DND-41 (cell line): ENCODE results near the gene HDAC4.

Experiments
- ATAC-seq: fragments of 200-7000 bp; cut with Tn5 transposase; 3 replicates; pipeline ENCODE4 v1.9.1; 2021; ENCODE audit warnings: low read depth; ENCODE audit not compliant: insufficient read depth
- DNase-seq: peaks from one replicate; pipeline ENCODE4 v3.0.0-alpha.2; 2020
- H2AFZ ChIP-seq: 2 replicates; pipeline ENCODE4 v1.6.0; 2012; ENCODE audit warnings: low read depth, low read length
- H3K27ac ChIP-seq: 2 replicates; pipeline ENCODE4 v1.5.1; 2012; ENCODE audit warnings: low read length, inconsistent platforms
- H3K27me3 ChIP-seq: fragments of 200-600 bp; sonication (generic); 2 replicates; pipeline ENCODE4 v1.6.0; 2012; ENCODE audit warnings: low read length, mild to moderate bottlenecking, inconsistent platforms; ENCODE audit not compliant: insufficient read depth, poor library complexity
- H3K36me3 ChIP-seq: 2 replicates; pipeline ENCODE4 v1.5.1; 2012; ENCODE audit warnings: low read length, inconsistent platforms; ENCODE audit not compliant: insufficient read depth
- H3K4me1 ChIP-seq: 2 replicates; pipeline ENCODE4 v1.5.1; 2012; ENCODE audit warnings: mild to moderate bottlenecking, low read length; ENCODE audit not compliant: insufficient read depth
- H3K4me2 ChIP-seq: 2 replicates; pipeline ENCODE4 v1.6.0; 2012; ENCODE audit warnings: mild to moderate bottlenecking, moderate library complexity, low read length, inconsistent platforms; ENCODE audit not compliant: insufficient read depth
- H3K4me3 ChIP-seq, 2 experiments: fragments of 200-600 bp in 1 of 2; shearing (Covaris generic) in 1 of 2; 2 replicates each; pipeline ENCODE4 v1.5.1; 2012 to 2016; ENCODE audit warnings: inconsistent platforms in 2 of 2, low read length in 2 of 2, mild to moderate bottlenecking in 2 of 2, low read depth in 1 of 2, moderate library complexity in 1 of 2
- H3K79me2 ChIP-seq: 2 replicates; pipeline ENCODE4 v1.6.0; 2012; ENCODE audit warnings: low read length, inconsistent platforms; ENCODE audit not compliant: insufficient read depth
- H3K9ac ChIP-seq: 2 replicates; pipeline ENCODE4 v1.6.0; 2012; ENCODE audit warnings: low read depth, mild to moderate bottlenecking, inconsistent platforms, low read length, moderate library complexity
- H3K9me3 ChIP-seq: 2 replicates; pipeline ENCODE4 v1.5.1; 2012; ENCODE audit warnings: low read length, moderate library complexity, mild to moderate bottlenecking, inconsistent platforms; ENCODE audit not compliant: insufficient read depth, severe bottlenecking
- H4K20me1 ChIP-seq: 2 replicates; pipeline ENCODE4 v1.6.0; 2012; ENCODE audit warnings: low read length; ENCODE audit not compliant: insufficient read depth
- CTCF ChIP-seq: IDR thresholded peaks from 2 replicates; pipeline ENCODE4 v1.5.1; 2012; ENCODE audit warnings: borderline replicate concordance, low read length, moderate library complexity, mild to moderate bottlenecking; ENCODE audit not compliant: poor library complexity, severe bottlenecking; ENCODE audit errors: extremely low read depth
- EZH2 ChIP-seq: IDR thresholded peaks from 3 replicates; pipeline ENCODE4 v1.6.1; 2012; ENCODE audit warnings: borderline replicate concordance, low read depth, mild to moderate bottlenecking, moderate library complexity, low read length, inconsistent platforms; ENCODE audit not compliant: severe bottlenecking

Gene HDAC4

GRCh38 chr2:239261356-239261755, 139.5 kb downstream of the HDAC4 start:
- peaks cover 99% of the 10 kb centered on the region for H4K20me1 ChIP-seq
- DNase-seq, result no peak
- H3K27me3 ChIP-seq, result no peaks in the 10 kb centered on the region
- peaks cover 100% of the 10 kb centered on the region for H3K79me2 ChIP-seq
- TF ChIP-seq EZH2 (no peak), CTCF (no peak)
- no peak overlapping the region for H3K9ac ChIP-seq
- H3K9me3 ChIP-seq, result no peaks in the 10 kb centered on the region
- no peak overlapping the region for H3K4me2 ChIP-seq
- no peak overlapping the region for H2AFZ ChIP-seq
- H3K4me1 ChIP-seq, result peaks cover 96% of the 10 kb centered on the region
- H3K27ac ChIP-seq, result peak overlapping the region; percentile 41
- peaks cover 86% of the 10 kb centered on the region for H3K36me3 ChIP-seq
- H3K4me3 ChIP-seq, result no peak overlapping the region
- no peak for ATAC-seq

GRCh38 chr2:239260546-239261327, 140.1 kb downstream of the HDAC4 start:
- no peak overlapping the region for H3K9ac ChIP-seq
- H3K4me2 ChIP-seq, result no peak overlapping the region
- peaks cover 95% of the 10 kb centered on the region for H3K4me1 ChIP-seq
- H3K9me3 ChIP-seq, result no peaks in the 10 kb centered on the region
- peaks cover 85% of the 10 kb centered on the region for H3K36me3 ChIP-seq
- peaks cover 99% of the 10 kb centered on the region for H4K20me1 ChIP-seq
- TF ChIP-seq EZH2 (no peak), CTCF (no peak)
- DNase-seq, result no peak
- H3K27ac ChIP-seq, result peak overlapping the region; percentile 46
- no peak overlapping the region for H2AFZ ChIP-seq
- peaks cover 100% of the 10 kb centered on the region for H3K79me2 ChIP-seq
- H3K27me3 ChIP-seq, result no peaks in the 10 kb centered on the region
- H3K4me3 ChIP-seq, result no peak overlapping the region
- ATAC-seq, result no peak

- Histone ChIP-seq H3K27me3 (no peaks in the 10 kb centered on the region), H3K9me3 (no peaks in the 10 kb centered on the region), H3K4me3 (no peak overlapping the region), H3K27ac (peak overlapping the region; percentile 63), H4K20me1 (peaks cover 99% of the 10 kb centered on the region), H3K36me3 (peaks cover 88% of the 10 kb centered on the region), H3K79me2 (peaks cover 100% of the 10 kb centered on the region), H3K4me2 (no peak overlapping the region), H3K4me1 (peaks cover 94% of the 10 kb centered on the region), H2AFZ (no peak overlapping the region), H3K9ac (no peak overlapping the region)
- peak; percentile 22; the same call in 2 of the 3 replicates for ATAC-seq
- TF ChIP-seq CTCF, result no peak
- no peak for TF ChIP-seq EZH2
- DNase-seq, result peak; percentile 37
Measured at GRCh38 chr2:239259603-239260298, 141.1 kb downstream of the HDAC4 start.
